Progenitor cell of endocrine pancreas (in vitro differentiated cells): Measurements from ENCODE around the gene CTCFL. TPM values are rescaled to one million over a fixed set of nuclear protein-coding genes. Genes with fewer than 3 reads are reported as not detected.
A peak's percentile ranks its signal among the peaks of the same experiment; 100 is the strongest.

Experiments used
- DNase-seq: peaks from one replicate; pipeline ENCODE4 v3.0.0; 2021; ENCODE audit warnings: low spot score; ENCODE audit not compliant: unreplicated experiment
- H3K27ac Mint-ChIP-seq: 2 replicates; pipeline ENCODE4 v1.8.0; 2021; ENCODE audit warnings: mild to moderate bottlenecking, moderate library complexity, mixed read lengths
- H3K27me3 Mint-ChIP-seq: 2 replicates; pipeline ENCODE4 v1.8.0; 2021; ENCODE audit warnings: mixed read lengths
- H3K36me3 Mint-ChIP-seq: 2 replicates; pipeline ENCODE4 v1.8.0; 2022; ENCODE audit warnings: mixed read lengths; ENCODE audit not compliant: insufficient read depth
- H3K4me1 Mint-ChIP-seq: 2 replicates; pipeline ENCODE4 v1.8.0; 2021; ENCODE audit warnings: low read depth, mixed read lengths
- H3K4me3 Mint-ChIP-seq: 2 replicates; pipeline ENCODE4 v1.8.0; 2021; ENCODE audit warnings: low read depth, mild to moderate bottlenecking, moderate library complexity, mixed read lengths
- H3K9me3 Mint-ChIP-seq: 2 replicates; pipeline ENCODE4 v1.8.0; 2021; ENCODE audit warnings: low read depth, mixed read lengths
- CTCF ChIP-seq: fragments of 200-600 bp; sonication (generic); IDR thresholded peaks from one replicate; pipeline ENCODE4 v1.5.0; 2021; ENCODE audit warnings: antibody characterized with exemption, mild to moderate bottlenecking; ENCODE audit not compliant: unreplicated experiment
- total RNA-seq: library from RNA; stranded (reverse); gene quantifications from 2 replicates; pipeline ENCODE4 v1.2.1, GENCODE V29; 2021

Gene CTCFL
- total RNA-seq, 1 donor from 2014 or later: not detected

DNA sequence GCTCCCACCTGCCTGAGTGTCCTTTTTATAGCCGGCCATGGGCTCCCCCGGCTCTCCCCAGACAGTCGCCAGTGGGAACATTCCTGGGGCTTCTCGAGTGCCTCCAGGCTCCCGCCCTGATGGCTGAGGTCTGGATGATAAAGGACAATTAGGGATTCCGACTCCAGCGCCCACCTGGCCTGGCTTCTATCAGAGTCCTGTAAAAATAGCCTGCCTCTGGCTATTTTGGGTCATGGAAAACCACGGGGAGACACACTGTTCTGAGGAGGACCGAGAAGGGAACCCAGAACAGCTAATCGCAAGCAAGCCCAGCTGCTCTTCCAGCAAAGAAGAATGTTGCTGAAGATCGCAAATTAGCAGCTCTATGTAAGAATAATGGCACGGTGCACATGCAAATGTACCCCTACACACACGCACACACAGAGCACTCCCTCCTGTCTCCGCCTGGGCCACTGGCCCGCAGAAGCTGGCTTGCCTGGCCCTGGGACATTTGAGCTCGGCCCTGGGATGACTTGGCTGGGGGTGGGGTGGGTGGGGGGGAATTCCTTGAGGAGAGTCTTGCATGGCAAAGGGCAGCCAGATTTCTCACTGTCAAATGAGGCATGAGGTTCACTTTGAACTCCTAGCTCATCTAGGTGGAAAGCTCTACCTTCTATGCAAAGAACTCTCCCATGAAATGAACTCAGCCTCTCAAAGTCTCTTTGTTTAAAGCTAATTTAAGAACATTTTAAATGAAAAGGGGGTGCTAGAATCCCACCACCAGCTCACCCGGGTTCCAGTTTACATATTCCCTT is 55.3 kb downstream of the CTCFL start:
- no peak for TF ChIP-seq CTCF
- peak overlapping the region; percentile 49 for H3K27ac Mint-ChIP-seq
- peaks cover 7% of the 10 kb centered on the region for H3K4me1 Mint-ChIP-seq
- DNase-seq: no peak
- no peak overlapping the region for H3K4me3 Mint-ChIP-seq
- peaks cover 24% of the 10 kb centered on the region for H3K27me3 Mint-ChIP-seq
- no peaks in the 10 kb centered on the region for H3K36me3 Mint-ChIP-seq
- H3K9me3 Mint-ChIP-seq: no peaks in the 10 kb centered on the region

DNA sequence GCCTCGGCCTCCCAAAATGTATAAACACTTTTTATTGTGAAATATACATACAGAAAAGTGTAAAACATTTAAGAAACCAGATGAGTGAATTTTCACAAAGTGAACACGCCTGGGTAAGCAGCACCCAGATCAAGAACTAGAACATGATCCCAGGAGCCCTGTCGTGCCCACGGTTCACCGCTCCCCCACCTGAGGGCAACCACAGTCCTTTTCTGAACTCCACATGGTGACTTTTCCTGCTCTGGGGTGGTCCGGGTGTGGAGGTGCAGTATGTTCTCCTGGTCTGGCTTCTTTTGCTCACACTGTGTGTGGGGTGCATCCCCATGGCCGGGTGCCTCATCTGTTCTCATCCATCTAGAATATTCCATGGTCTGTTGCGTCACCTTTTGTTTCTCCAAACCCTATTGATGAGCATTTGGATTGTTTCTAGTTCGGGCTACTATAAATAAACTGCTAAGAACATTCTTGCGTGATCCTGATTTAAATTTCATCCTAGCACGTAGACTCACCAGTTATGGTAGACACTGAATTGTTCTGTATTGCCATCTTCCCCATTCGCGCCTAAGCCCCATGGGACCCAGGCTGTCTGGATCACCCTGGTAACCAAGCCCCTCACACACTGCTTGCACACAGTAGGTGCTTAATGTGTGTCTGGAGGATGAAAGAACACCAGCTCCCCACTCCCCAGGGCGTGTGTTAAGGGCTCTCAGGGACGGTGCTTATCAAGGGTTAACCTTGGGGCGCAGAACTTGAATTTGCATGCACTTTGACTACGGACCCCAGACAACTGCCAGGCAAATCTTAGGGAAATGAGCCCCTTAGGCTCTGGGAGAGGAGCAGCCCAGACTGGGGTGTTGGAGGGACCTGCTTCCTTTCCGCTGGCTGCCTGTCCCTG is 56.2 kb downstream of the CTCFL start:
- H3K9me3 Mint-ChIP-seq: no peaks in the 10 kb centered on the region
- no peak overlapping the region for H3K4me3 Mint-ChIP-seq
- H3K4me1 Mint-ChIP-seq: peaks cover 7% of the 10 kb centered on the region
- no peaks in the 10 kb centered on the region for H3K36me3 Mint-ChIP-seq
- peaks cover 18% of the 10 kb centered on the region for H3K27me3 Mint-ChIP-seq
- no peak for TF ChIP-seq CTCF
- DNase-seq: no peak
- H3K27ac Mint-ChIP-seq: no peak overlapping the region

GRCh38 chr20:57467742-57468141 is 57.2 kb downstream of the CTCFL start:
- no peak for DNase-seq

GRCh38 chr20:57465943-57466342 is 59.0 kb downstream of the CTCFL start:
- H3K4me1 Mint-ChIP-seq: peaks cover 6% of the 10 kb centered on the region
- H3K27me3 Mint-ChIP-seq: peaks cover 22% of the 10 kb centered on the region
- H3K36me3 Mint-ChIP-seq: no peaks in the 10 kb centered on the region
- no peak for DNase-seq
- no peak overlapping the region for H3K4me3 Mint-ChIP-seq
- TF ChIP-seq CTCF: no peak
- no peaks in the 10 kb centered on the region for H3K9me3 Mint-ChIP-seq
- H3K27ac Mint-ChIP-seq: no peak overlapping the region

More at GRCh38 chr20:57467742-57468141, 57.2 kb downstream of the CTCFL start:
- peaks cover 7% of the 10 kb centered on the region for H3K4me1 Mint-ChIP-seq
- H3K9me3 Mint-ChIP-seq: no peaks in the 10 kb centered on the region
- H3K27me3 Mint-ChIP-seq: peaks cover 22% of the 10 kb centered on the region
- H3K36me3 Mint-ChIP-seq: no peaks in the 10 kb centered on the region
- no peak for TF ChIP-seq CTCF
- no peak overlapping the region for H3K27ac Mint-ChIP-seq
- no peak overlapping the region for H3K4me3 Mint-ChIP-seq

- Mint-ChIP-seq H3K4me1 (peaks cover 7% of the 10 kb centered on the region), H3K4me3 (no peak overlapping the region), H3K36me3 (no peaks in the 10 kb centered on the region), H3K27ac (no peak overlapping the region), H3K27me3 (peaks cover 20% of the 10 kb centered on the region), H3K9me3 (no peaks in the 10 kb centered on the region)
- no peak for DNase-seq
- no peak for TF ChIP-seq CTCF
Observed at GRCh38 chr20:57465486-57465885, 59.5 kb downstream of the CTCFL start.
